Skin epidermis (tissue), 12 donors: ENCODE results near the gene DDX11.
A peak's percentile ranks its signal among the peaks of the same experiment; 100 is the strongest.
"Not testable (repeated sequence)": the region's sequence is repeated elsewhere in the genome, so short reads cannot be mapped to it uniquely, and the experiment has no call there.

Experiments used
- H3K27ac ChIP-seq, 21 experiments: fragments of 200-600 bp; sonication (generic) in 11 of 21; one replicate each; pipeline ENCODE4 v1.5.0; 2020; ENCODE audit warnings: mild to moderate bottlenecking in 3 of 21, inconsistent platforms in 2 of 21, moderate library complexity in 2 of 21
- H3K4me3 ChIP-seq, 7 experiments: fragments of 200-600 bp; sonication (generic) in 2 of 7; one replicate each; pipeline ENCODE4 v1.5.0; 2020; ENCODE audit warnings: inconsistent platforms in 2 of 7, mild to moderate bottlenecking in 2 of 7, moderate library complexity in 1 of 7

The DDX11 gene

GRCh38 chr12:31118347-31119191 lies 44.9 kb downstream of the DDX11 start:
- no peak overlapping the region for H3K27ac ChIP-seq
- peak overlapping the region in 4 of 7 experiments; percentile 4 to 36 (median 24) for H3K4me3 ChIP-seq

GRCh38 chr12:31119192-31119802 lies 45.6 kb downstream of the DDX11 start:
- Histone ChIP-seq H3K4me3 (peak overlapping the region in 3 of 7 experiments; percentile 4 to 32 (median 15)), H3K27ac (no peak overlapping the region)

DNA sequence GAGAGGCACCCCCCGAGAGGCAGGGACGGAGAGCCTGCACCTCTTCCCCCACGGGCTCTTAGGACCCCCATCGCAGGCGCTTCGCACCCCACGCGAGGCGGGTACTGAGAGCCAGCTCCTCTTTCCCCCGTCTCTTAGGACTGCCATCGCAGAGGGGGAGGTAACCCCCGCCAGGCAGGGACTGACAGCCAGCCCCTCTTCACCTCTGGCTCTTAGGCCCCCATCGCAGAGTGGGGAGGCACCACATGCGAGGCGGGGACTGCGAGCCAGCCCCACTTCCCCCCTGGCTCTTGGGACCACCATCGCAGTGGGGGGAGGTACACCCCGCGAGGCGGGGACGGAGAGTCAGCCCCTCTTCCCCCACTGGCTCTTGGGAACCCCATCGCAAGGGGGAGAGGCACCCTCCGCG lies 46.1 kb downstream of the DDX11 start:
- Histone ChIP-seq H3K27ac (no peak overlapping the region), H3K4me3 (peak overlapping the region in 1 of 7 experiments; percentile 15)

DNA sequence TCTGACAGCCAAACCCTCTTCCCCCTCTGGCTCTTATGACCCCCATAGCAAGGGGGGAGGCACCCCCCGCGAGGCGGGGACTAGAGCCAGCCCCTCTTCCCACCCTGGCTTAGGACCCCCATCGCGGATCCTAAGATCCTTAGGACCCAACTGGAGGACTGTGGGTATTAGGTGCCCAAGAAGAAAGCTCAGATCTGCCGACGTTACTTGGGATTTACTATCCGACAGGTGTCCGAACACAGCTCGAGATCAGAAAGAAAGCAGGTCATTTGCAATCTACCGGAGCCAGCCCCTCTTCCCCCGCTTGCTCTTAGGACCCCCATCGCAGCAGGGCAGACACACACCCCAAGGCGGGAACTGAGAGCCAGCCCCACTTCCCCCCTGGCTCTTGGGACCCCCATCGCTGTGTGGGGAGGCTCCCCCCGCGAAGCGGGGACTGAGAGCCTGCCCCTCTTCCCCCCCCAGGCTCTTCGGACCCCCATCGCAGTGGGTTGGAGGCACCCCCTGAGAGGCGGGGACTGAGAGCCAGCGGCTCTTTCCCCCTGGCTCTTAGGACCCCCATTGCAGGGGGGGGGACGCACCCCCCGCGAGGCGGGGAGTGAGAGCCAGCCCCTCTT lies 46.8 kb downstream of the DDX11 start:
- no peak overlapping the region for H3K4me3 ChIP-seq
- no peak overlapping the region for H3K27ac ChIP-seq

GRCh38 chr12:31121022-31121728 lies 47.5 kb downstream of the DDX11 start:
- H3K4me3 ChIP-seq, H3K27ac ChIP-seq: not testable (repeated sequence)

GRCh38 chr12:31122481-31122880 lies 48.8 kb downstream of the DDX11 start:
- Histone ChIP-seq H3K4me3 (no peak overlapping the region), H3K27ac (no peak overlapping the region)

GRCh38 chr12:31124158-31124557 lies 50.5 kb downstream of the DDX11 start:
- H3K4me3 ChIP-seq, H3K27ac ChIP-seq: not testable (repeated sequence)

DNA sequence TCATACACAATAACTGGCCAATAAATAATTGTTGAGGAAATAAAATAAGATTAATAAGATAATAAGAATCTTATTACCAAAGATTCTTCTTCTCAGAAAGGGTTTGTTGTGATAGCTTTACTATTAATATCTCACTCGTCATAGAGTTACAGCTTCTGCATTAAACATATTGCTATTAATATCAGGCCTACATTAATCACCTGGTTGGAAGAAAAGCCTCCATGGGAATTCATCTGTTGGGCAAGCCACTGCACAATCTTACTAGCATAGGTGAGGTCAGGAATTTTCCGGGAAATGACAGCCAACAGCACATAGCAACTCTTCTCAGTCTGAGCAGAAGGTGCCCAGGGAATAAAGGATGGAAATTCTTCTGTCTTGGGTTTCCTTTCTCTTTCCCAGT lies 51.5 kb downstream of the DDX11 start:
- not testable (repeated sequence) for H3K27ac ChIP-seq, H3K4me3 ChIP-seq

GRCh38 chr12:31127209-31127848 lies 53.7 kb downstream of the DDX11 start:
- H3K27ac ChIP-seq, H3K4me3 ChIP-seq: not testable (repeated sequence)

DNA sequence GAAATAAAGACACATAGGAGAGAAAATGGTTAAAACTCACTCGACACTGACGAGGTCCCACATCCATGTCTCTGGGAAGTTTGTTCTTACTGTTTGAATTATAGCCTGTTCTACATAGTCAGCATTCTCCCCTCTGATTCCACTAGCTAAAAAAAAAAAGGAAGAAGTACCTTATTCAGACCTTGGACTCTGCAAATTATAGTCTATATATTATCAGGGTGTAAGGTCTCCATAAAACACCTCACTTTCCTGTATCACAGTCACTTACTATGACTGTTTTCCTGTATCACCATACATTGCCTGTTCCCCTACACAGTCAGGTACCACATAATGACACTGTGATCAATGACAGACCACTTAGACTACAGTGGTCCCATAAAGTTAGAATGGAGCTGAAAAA lies 62.9 kb downstream of the DDX11 start:
- H3K27ac ChIP-seq, H3K4me3 ChIP-seq: not testable (repeated sequence)

DNA sequence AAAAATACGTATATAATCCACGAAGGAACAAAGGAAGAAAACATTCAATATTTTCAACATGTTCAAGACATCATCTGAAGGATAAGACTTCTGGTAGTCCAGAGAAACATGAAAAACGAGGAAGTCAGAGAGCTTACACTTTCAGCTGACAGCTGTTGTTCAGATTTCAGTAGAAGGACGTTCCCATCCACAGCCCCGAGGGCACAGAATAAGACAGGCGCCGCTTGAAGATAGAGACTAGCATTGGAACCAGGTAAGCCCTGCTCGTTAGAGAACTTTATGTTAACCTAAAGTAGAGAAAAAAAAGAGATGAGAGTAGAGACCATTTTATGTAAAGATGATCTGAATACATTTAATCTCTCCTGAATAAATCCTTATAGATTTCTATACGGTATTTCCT lies 71.1 kb downstream of the DDX11 start:
- not testable (repeated sequence) for H3K4me3 ChIP-seq, H3K27ac ChIP-seq

GRCh38 chr12:31145296-31145695 lies 71.6 kb downstream of the DDX11 start:
- not testable (repeated sequence) for H3K4me3 ChIP-seq, H3K27ac ChIP-seq

- H3K4me3 ChIP-seq, H3K27ac ChIP-seq: not testable (repeated sequence)
These were observed 73.8 kb downstream of the DDX11 start for GRCh38 chr12:31147415-31147814.

GRCh38 chr12:31150766-31151165 lies 77.1 kb downstream of the DDX11 start:
- not testable (repeated sequence) for H3K27ac ChIP-seq, H3K4me3 ChIP-seq
